ENCODE results near the gene BPIFB6. TPM values are rescaled to one million over a fixed set of nuclear protein-coding genes. Genes with fewer than 3 reads are reported as not detected.

The BPIFB6 gene
- total and polyA plus RNA-seq, 9 donors = not detected

GRCh38 chr20:32984631-32985354 lies 46.7 kb upstream of the BPIFB6 start:
- Histone ChIP-seq H3K27ac (no peak overlapping the region), H3K4me1 (ENCODE audit: insufficient read depth) (no peaks in the 10 kb centered on the region), H3K27me3 (no peaks in the 10 kb centered on the region), H3K9me3 (no peaks in the 10 kb centered on the region), H3K4me3 (no peak overlapping the region), H3K36me3 (no peaks in the 10 kb centered on the region)
- DNase-seq = no peak
- intact Hi-C loops (cut with DNase I) = no loop called here
- 79 to 82% (median 79%) methylated on average over 8 to 9 of the region's 9 CpGs for WGBS, 3 donors
- TF ChIP-seq POLR2A (IDR thresholded peaks at IDR 0.05) (no peak), EP300 (IDR thresholded peaks at IDR 0.05) (no peak), CTCF (IDR thresholded peaks at IDR 0.05) (no peak)

- 79 to 81% (median 80%) methylated on average over 6 of the region's 6 CpGs for WGBS, 3 donors
- Histone ChIP-seq H3K27me3 (no peaks in the 10 kb centered on the region), H3K4me1 (ENCODE audit: insufficient read depth) (no peaks in the 10 kb centered on the region), H3K27ac (no peak overlapping the region), H3K36me3 (no peaks in the 10 kb centered on the region), H3K9me3 (no peaks in the 10 kb centered on the region), H3K4me3 (no peak overlapping the region)
- intact Hi-C loops (cut with DNase I) = no loop called here
- TF ChIP-seq EP300 (IDR thresholded peaks at IDR 0.05) (no peak), CTCF (IDR thresholded peaks at IDR 0.05) (no peak), POLR2A (IDR thresholded peaks at IDR 0.05) (no peak)
- DNase-seq = no peak
Observed at GRCh38 chr20:32985596-32985995, 45.9 kb upstream of the BPIFB6 start.

- 62 to 73% (median 68%) methylated on average over 17 to 18 of the region's 18 CpGs for WGBS, 3 donors
- Histone ChIP-seq H3K27ac (no peak overlapping the region), H3K4me1 (ENCODE audit: insufficient read depth) (no peaks in the 10 kb centered on the region), H3K27me3 (no peaks in the 10 kb centered on the region), H3K4me3 (no peak overlapping the region), H3K36me3 (no peaks in the 10 kb centered on the region), H3K9me3 (no peaks in the 10 kb centered on the region)
- intact Hi-C loops (cut with DNase I) = no loop called here
- no peak for DNase-seq
- TF ChIP-seq CTCF (IDR thresholded peaks at IDR 0.05) (no peak), POLR2A (IDR thresholded peaks at IDR 0.05) (no peak), EP300 (IDR thresholded peaks at IDR 0.05) (no peak)
Observed at GRCh38 chr20:32986331-32986966, 45.0 kb upstream of the BPIFB6 start.

- no peak for TF ChIP-seq POLR2A (IDR thresholded peaks at IDR 0.05)
- TF ChIP-seq EP300 (IDR thresholded peaks at IDR 0.05) = no peak
- no peak for TF ChIP-seq CTCF (IDR thresholded peaks at IDR 0.05)
- H3K4me3 ChIP-seq = no peak overlapping the region
- WGBS, 3 donors = 77 to 79% (median 77%) methylated on average over 9 to 11 of the region's 11 CpGs
- H3K27me3 ChIP-seq = no peaks in the 10 kb centered on the region
- no peaks in the 10 kb centered on the region for H3K4me1 ChIP-seq (ENCODE audit: insufficient read depth)
- intact Hi-C loops (cut with DNase I) = no loop called here
- no peak for DNase-seq
- H3K9me3 ChIP-seq = no peaks in the 10 kb centered on the region
- no peak overlapping the region for H3K27ac ChIP-seq
- H3K36me3 ChIP-seq = no peaks in the 10 kb centered on the region
Observed at GRCh38 chr20:32987044-32987825, 44.2 kb upstream of the BPIFB6 start.
